ENCODE results near the gene TMEM144. TPM values are rescaled to one million over a fixed set of nuclear protein-coding genes. Genes with fewer than 3 reads are reported as not detected.

TMEM144 gene
- polyA plus RNA-seq, 3 donors from 2014 or later, result 0.36 TPM; not detected in 1

DNA sequence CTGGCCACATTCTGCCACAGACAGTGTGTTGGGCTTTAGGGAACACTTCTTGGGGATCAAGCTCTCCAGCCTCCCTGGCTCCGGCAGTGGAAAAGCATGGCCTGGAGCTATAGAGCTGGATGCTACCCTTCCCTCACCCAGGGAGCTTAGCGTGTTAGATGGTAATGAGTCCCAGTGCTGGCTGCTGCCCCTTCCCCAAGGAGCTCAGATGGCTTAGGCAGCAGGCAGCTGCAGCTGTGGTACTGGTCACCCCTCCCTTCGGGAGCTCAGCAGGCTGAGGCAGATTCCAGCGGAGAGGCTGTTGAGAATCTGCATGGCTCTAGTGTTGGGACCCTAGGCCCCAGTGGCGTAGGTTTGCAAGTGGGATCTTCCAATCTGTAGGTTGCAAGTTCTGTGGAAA is 19.5 kb downstream of the TMEM144 start:
- H3K27me3 Mint-ChIP-seq (ENCODE audit: low read depth in 3 of 3), result peaks cover 0 to 5% (median 0%) of the 10 kb centered on the region in 3 donors
- H3K27ac Mint-ChIP-seq, result no peak overlapping the region
- H3K4me3 Mint-ChIP-seq, result no peak overlapping the region
- DNase-seq, result no peak
- H3K4me1 Mint-ChIP-seq, result no peaks in the 10 kb centered on the region
- peaks cover 0 to 13% (median 3%) of the 10 kb centered on the region in 6 donors for H3K9me3 Mint-ChIP-seq
- no peaks in the 10 kb centered on the region for H3K36me3 Mint-ChIP-seq

DNA sequence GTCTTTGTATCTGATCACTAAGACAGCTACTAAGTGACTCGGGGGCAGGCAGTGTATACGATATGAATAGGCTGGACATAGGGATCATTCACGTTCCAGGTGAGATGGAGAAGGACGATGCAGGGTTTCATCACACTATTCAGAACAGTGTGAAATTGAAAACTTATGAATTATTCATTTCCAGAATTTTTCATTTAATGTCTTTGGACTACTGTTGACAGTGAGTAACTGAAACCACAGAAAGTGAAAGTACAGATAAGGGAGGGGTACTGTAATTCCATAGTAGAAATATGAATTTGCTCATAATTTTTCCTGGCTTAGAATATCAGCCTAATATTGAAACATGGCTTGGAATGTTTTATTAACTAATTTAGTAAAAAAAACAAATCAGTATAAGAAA is 24.4 kb downstream of the TMEM144 start:
- H3K27me3 Mint-ChIP-seq (ENCODE audit: low read depth in 3 of 3), result peaks cover 0 to 3% (median 0%) of the 10 kb centered on the region in 3 donors
- H3K36me3 Mint-ChIP-seq, result no peaks in the 10 kb centered on the region
- H3K27ac Mint-ChIP-seq, result no peak overlapping the region
- H3K4me3 Mint-ChIP-seq, result no peak overlapping the region
- DNase-seq, result no peak
- H3K9me3 Mint-ChIP-seq, result peaks cover 0 to 6% (median 0%) of the 10 kb centered on the region in 6 donors
- no peaks in the 10 kb centered on the region for H3K4me1 Mint-ChIP-seq

DNA sequence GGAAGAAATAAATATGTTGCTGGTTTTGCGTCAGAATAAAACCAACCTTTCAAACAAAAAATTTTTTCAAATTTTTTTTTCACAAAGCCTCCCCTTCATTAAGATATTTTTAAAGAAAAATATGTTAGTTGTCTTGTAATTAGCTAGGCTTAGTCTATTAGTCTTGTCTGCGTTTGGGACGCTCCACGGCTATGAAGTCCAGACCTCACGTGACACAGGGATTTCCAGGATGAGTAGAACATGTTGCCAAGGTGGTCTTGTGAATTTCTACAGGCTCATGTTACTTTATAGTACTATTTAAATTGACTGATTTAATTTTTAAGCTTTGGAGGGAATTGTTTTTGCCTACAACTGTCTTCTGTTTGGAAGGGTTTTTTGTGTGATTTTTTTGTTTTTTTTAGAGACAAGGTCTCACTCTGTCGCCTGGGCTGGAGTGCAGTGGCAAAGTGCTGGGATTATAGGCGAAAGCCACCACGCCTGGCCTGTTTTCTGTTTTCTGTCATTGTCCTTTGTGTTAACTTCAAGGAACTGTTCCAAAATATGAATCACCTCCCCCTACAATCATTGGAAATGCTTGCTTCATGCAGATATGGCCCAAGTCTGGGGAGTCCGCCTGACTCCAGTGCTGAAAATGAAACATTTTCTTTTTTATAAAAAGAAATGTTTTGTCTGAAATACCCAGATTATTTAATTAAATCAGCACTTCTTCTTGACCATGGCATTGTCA is 26.2 kb downstream of the TMEM144 start:
- Mint-ChIP-seq H3K4me1 (no peaks in the 10 kb centered on the region), H3K36me3 (no peaks in the 10 kb centered on the region), H3K9me3 (peaks cover 0 to 2% (median 0%) of the 10 kb centered on the region in 6 donors), H3K4me3 (no peak overlapping the region), H3K27ac (no peak overlapping the region), H3K27me3 (ENCODE audit: low read depth in 3 of 3) (no peaks in the 10 kb centered on the region)
- DNase-seq, result no peak

DNA sequence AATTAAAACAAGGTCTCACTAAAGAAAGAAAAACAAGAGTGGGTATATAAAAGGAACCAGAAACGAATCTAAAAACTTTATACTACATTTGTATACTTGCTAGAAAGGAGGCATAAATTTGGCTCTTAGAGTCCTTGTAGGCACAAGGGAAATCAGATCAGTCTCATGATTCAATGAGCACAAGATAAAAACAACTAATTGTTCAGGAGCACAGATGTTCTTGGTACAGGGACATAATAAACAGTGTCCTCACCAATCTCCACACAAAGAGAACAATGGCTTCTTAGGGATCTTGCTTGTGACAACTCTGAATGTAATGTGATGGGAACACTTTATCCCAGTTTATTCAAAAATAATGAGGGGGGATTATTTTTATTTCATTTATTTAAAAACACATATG is 28.3 kb downstream of the TMEM144 start:
- Mint-ChIP-seq H3K4me1 (no peaks in the 10 kb centered on the region), H3K36me3 (no peaks in the 10 kb centered on the region), H3K27ac (no peak overlapping the region), H3K27me3 (ENCODE audit: low read depth in 3 of 3) (no peaks in the 10 kb centered on the region), H3K9me3 (peaks cover 0 to 2% (median 0%) of the 10 kb centered on the region in 6 donors), H3K4me3 (no peak overlapping the region)
- DNase-seq, result no peak

DNA sequence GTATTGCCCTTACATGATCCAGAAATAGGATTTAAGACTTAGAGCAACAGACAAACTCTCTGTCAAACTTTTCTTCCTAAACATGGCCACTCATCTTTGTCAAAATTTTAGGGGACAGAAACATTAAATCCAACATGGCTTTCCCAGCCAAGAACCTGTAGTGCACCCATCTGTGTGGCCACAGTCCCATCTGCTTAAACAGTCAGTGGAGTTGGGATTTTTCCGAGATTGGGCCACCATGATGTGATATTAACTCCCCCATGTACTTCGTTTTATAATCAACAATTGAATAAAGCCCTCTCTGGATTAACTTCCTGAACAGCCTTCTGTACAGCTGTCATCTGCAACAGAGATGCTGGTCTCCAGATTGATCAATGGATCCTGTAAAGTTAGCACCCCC is 28.9 kb downstream of the TMEM144 start:
- no peaks in the 10 kb centered on the region for H3K27me3 Mint-ChIP-seq (ENCODE audit: low read depth in 3 of 3)
- DNase-seq, result no peak

DNA sequence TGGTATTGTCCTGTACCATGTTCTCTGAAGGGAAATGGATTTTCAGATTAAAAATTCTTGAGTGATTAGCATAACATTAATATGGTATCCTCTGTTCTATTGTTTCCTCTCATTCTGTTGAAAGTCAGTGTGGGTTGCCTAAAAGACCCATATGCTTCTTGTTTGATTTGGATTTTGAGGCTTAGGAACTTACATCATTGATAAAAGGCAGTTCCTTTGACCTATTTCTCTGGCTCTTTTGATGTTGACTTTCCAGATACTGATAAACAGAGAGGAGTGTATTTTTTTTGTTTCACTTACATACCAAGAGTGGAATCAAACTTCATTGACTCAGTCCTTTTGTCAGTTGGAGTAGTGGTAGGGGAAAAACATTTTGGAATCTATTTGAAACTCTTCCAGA is 32.8 kb downstream of the TMEM144 start:
- Mint-ChIP-seq H3K9me3 (peaks cover 0 to 2% (median 0%) of the 10 kb centered on the region in 6 donors), H3K4me3 (no peak overlapping the region), H3K27me3 (ENCODE audit: low read depth in 3 of 3) (peaks cover 0 to 3% (median 0%) of the 10 kb centered on the region in 3 donors), H3K4me1 (no peaks in the 10 kb centered on the region), H3K36me3 (no peaks in the 10 kb centered on the region), H3K27ac (no peak overlapping the region)
- DNase-seq, result no peak

More for the DNA sequence above, 28.9 kb downstream of the TMEM144 start:
- peaks cover 0 to 2% (median 0%) of the 10 kb centered on the region in 6 donors for H3K9me3 Mint-ChIP-seq
- H3K4me1 Mint-ChIP-seq, result no peaks in the 10 kb centered on the region
- no peaks in the 10 kb centered on the region for H3K36me3 Mint-ChIP-seq
- H3K27ac Mint-ChIP-seq, result no peak overlapping the region
- H3K4me3 Mint-ChIP-seq, result no peak overlapping the region

DNA sequence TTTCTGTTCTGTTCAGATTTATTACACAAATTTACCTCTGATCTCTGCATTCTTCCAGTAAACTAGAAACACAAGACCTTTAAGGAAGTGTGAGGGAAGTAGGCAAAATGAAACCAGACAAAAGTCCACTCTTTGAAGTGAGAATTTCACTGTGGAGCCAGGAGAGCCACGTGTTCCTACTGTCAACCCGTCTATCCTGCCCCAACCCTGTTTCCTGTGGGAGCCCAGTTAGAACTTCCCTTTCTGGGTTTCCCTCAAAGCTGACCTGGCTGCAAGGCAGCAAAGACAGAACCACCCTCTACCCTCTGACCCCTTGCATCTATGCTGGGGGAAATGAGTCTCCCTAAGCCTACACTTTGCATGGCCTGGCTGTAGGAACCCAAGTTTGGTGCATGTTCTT is 40.0 kb downstream of the TMEM144 start:
- DNase-seq, result no peak
- Mint-ChIP-seq H3K27ac (no peak overlapping the region), H3K36me3 (no peaks in the 10 kb centered on the region), H3K9me3 (peaks cover 0 to 4% (median 0%) of the 10 kb centered on the region in 6 donors), H3K4me3 (peak overlapping the region in 1 of 5 donors; percentile 17), H3K4me1 (no peaks in the 10 kb centered on the region), H3K27me3 (ENCODE audit: low read depth in 3 of 3) (peaks cover 0 to 2% (median 0%) of the 10 kb centered on the region in 3 donors)

DNA sequence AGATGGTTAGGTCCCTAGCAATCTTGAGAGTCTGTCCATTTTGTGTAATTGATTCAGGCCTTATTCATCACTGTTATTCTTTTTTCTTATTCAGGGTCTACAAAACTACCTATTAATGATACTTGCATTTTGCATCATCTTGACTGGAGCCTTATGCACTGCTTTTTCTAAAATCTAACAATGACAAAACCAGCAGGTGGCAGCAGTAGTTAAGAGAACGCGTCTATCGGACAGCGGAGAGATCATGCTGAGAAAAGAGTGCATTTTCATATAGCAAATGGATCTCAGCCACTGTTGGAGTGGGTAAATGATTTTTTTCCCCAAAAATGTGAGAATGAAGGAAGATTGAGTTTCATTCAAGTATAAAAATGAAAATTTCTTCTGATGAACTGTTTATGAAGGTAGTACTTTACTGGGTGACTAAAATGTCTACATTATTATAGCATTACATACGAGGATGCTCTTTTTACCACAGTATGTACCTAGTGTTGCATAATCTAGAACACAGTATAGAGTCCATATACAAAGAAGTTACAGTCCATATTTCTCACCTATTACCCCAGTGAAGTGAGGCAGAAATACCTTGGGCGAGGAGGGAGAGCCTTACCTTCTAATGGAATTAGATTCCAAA is 43.2 kb downstream of the TMEM144 start:
- Mint-ChIP-seq H3K4me3 (no peak overlapping the region), H3K36me3 (no peaks in the 10 kb centered on the region), H3K4me1 (no peaks in the 10 kb centered on the region), H3K9me3 (peaks cover 0 to 4% (median 0%) of the 10 kb centered on the region in 6 donors), H3K27ac (no peak overlapping the region), H3K27me3 (ENCODE audit: low read depth in 3 of 3) (peaks cover 0 to 2% (median 0%) of the 10 kb centered on the region in 3 donors)
- peak; percentile 5 to 12 (median 10) for DNase-seq

DNA sequence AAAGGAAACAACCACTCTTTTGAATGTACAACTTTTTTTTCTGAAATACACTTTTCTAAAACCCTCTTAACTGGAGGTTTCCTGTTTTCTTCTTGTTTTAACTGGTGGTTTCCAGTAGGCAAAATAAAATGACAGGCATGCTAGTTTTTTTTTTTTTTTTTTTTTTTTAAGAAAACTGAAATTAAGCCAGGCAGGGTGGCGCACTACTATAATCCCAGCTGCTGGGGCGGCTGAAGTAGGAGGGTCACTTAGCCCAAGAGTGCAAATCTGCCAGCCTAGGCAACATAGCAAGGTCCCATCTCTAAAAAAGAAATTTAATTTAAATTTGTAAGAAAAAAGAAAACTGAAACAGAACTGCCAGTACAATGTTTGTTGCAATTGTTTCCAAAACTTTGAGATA is 44.0 kb downstream of the TMEM144 start:
- H3K4me1 Mint-ChIP-seq, result no peaks in the 10 kb centered on the region
- no peak overlapping the region for H3K4me3 Mint-ChIP-seq
- H3K9me3 Mint-ChIP-seq, result peaks cover 0 to 4% (median 0%) of the 10 kb centered on the region in 6 donors
- no peaks in the 10 kb centered on the region for H3K36me3 Mint-ChIP-seq
- H3K27ac Mint-ChIP-seq, result no peak overlapping the region
- DNase-seq, result no peak
- H3K27me3 Mint-ChIP-seq (ENCODE audit: low read depth in 3 of 3), result peaks cover 0 to 2% (median 0%) of the 10 kb centered on the region in 3 donors

DNA sequence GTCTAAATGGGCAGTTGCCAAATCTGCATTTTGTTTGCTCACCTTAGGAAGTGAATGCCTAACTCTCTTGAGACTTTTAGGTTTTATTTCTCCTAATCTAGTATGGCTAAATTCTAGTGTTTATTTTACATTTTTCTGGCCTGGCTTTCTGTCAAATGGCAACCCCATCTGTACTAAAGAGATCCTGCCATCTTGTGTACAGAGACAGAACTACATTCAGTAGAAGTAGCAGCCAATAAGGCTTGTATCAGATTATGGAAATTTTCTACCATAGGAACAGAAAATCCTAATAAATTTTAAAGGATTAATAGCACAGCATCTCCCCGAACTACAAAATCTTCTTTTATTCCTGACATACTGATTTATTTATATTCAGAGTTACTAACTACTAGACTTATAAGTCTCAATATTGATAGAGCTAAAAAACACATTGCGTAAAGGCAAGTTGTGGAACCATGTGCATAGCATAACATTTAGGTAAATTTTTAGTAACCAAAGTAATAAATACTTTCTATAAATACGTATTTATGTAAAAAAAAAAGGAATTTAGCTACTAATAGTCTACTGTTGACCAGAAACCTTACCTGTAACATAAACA is 45.5 kb downstream of the TMEM144 start:
- Mint-ChIP-seq H3K9me3 (peaks cover 0 to 4% (median 0%) of the 10 kb centered on the region in 6 donors), H3K4me1 (no peaks in the 10 kb centered on the region), H3K4me3 (no peak overlapping the region), H3K27ac (no peak overlapping the region), H3K27me3 (ENCODE audit: low read depth in 3 of 3) (peaks cover 0 to 2% (median 0%) of the 10 kb centered on the region in 3 donors), H3K36me3 (no peaks in the 10 kb centered on the region)
- no peak for DNase-seq

DNA sequence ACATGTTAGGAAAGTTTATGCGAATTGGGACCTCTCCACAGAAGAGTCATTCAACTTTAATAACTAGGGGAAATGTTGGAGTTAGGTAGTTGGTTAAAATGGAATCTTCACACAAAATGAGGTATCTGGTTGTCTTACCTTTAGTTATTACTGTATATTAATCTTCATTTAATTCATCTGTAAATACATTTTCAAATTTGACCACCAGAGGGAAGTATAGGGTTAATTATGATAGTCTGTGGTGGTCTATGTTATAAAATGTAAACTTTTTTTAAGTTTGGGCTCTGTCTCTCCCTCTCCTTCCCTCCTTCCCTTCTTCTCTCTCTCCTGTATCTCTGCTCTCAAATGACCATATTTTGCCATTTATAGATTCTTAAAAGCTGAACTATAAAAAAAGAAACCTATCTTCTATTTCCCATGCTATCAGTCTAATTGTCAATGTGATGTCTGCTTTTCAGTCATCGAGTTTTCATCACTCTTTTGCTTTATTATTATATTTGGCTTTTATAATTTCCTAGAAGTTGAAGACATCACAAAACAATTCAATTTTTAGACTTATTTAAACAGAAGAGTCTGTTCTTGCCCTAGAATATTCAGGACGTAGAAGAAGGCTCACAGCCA is 49.8 kb downstream of the TMEM144 start:
- Mint-ChIP-seq H3K27me3 (ENCODE audit: low read depth in 3 of 3) (no peaks in the 10 kb centered on the region), H3K4me1 (no peaks in the 10 kb centered on the region), H3K9me3 (no peaks in the 10 kb centered on the region), H3K27ac (no peak overlapping the region), H3K4me3 (no peak overlapping the region), H3K36me3 (no peaks in the 10 kb centered on the region)
- DNase-seq, result no peak

DNA sequence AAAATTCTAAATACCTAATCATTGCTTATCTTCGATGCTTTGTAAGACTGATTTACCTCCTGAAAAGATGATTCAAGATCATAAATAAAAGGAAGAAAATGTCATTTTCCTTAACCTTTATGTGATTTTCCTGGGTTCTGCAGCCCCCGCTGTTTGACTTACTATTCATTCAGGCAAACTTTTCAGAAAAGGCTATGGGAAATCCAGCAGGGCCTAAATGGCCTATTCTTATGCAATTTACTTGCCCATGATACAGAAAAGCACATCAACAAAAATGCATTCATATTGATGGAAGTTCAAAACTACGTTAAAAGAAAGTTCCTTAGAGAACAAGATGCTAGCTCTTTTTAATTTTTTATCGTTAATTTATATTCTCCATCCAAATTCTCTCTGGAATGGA is 51.2 kb downstream of the TMEM144 start:
- Mint-ChIP-seq H3K4me3 (no peak overlapping the region), H3K4me1 (no peaks in the 10 kb centered on the region), H3K36me3 (no peaks in the 10 kb centered on the region), H3K27ac (no peak overlapping the region), H3K27me3 (ENCODE audit: low read depth in 3 of 3) (no peaks in the 10 kb centered on the region), H3K9me3 (no peaks in the 10 kb centered on the region)
- no peak for DNase-seq

DNA sequence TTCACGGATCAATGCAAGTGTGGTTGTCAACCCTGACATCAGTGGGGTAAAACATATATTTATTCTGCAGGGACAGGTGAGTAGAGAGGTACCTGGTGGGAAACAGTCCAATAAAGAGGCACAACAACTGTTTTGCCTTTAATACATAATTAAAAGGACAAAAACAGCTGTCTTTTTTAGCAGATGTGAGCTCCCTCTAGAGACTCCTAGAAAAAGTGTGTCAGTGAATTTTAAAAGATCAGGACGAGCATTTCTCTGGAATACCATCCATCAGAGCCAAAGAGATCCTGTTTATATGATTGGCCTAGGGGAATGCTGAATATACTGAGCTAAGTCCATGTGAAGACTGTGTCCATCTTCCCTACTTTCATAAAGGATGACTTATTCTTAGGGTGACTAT is 58.3 kb downstream of the TMEM144 start:
- Mint-ChIP-seq H3K9me3 (no peaks in the 10 kb centered on the region), H3K4me1 (no peaks in the 10 kb centered on the region), H3K4me3 (no peak overlapping the region), H3K36me3 (no peaks in the 10 kb centered on the region), H3K27me3 (ENCODE audit: low read depth in 3 of 3) (peaks cover 0 to 4% (median 2%) of the 10 kb centered on the region in 3 donors), H3K27ac (no peak overlapping the region)
- DNase-seq, result no peak

DNA sequence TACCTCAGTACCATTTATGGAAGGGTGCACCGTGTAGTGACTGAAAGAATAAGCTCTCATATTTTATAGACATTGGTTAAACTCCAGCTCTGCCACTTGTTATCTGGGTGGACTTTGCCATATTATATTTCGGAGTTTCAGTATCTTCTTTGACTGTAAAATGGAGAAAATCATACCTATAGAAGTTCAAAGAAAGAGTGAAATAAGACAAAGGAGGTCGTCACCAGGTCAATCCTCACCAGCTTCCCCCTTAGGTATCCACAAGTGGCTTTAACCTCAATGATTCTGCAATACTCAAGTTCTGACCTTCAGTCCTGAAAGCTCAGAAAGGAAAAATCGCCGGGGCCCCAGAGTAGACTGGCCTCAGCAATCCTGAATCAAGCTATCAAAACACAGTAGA is 64.3 kb downstream of the TMEM144 start:
- no peak overlapping the region for H3K4me3 Mint-ChIP-seq
- no peak for DNase-seq
- H3K9me3 Mint-ChIP-seq, result no peaks in the 10 kb centered on the region
- H3K27me3 Mint-ChIP-seq (ENCODE audit: low read depth in 3 of 3), result no peaks in the 10 kb centered on the region
- no peaks in the 10 kb centered on the region for H3K36me3 Mint-ChIP-seq
- no peaks in the 10 kb centered on the region for H3K4me1 Mint-ChIP-seq
- no peak overlapping the region for H3K27ac Mint-ChIP-seq
